HepG2 (cell line): ENCODE data around the gene GAGE10.

Experiments used
- ARNT ChIP-seq: fragments of 450-650 bp; IDR thresholded peaks from 2 replicates; pipeline ENCODE4 v1.6.1; 2017
- CENPX ChIP-seq: sonication (generic); formaldehyde crosslinking; IDR thresholded peaks from 2 replicates; pipeline ENCODE4 v1.9.0; 2021; ENCODE audit warnings: mild to moderate bottlenecking, missing genetic modification reagents, moderate library complexity
- CTCF ChIP-seq: sonication (generic); formaldehyde crosslinking; IDR thresholded peaks from 2 replicates; pipeline ENCODE4 v1.5.0; 2020; ENCODE audit warnings: mild to moderate bottlenecking, missing genetic modification reagents, moderate library complexity
- FOXO4 ChIP-seq: sonication (generic); formaldehyde crosslinking; conservative IDR thresholded peaks from 2 replicates; pipeline ENCODE4 v1.8.1; 2023; ENCODE audit warnings: missing genetic modification reagents
- HNRNPL ChIP-seq: fragments of 200-400 bp; formaldehyde crosslinking; IDR thresholded peaks from 2 replicates; pipeline ENCODE4 v1.6.1; 2017; ENCODE audit warnings: mild to moderate bottlenecking, low read depth, low read length
- MXI1 ChIP-seq: IDR thresholded peaks from 3 replicates; pipeline ENCODE4 v1.6.1; 2012; ENCODE audit warnings: low read depth, low read length, inconsistent platforms, borderline replicate concordance
- NFYC ChIP-seq: IDR thresholded peaks from 2 replicates; pipeline ENCODE4 v1.6.1; 2016; ENCODE audit warnings: missing genetic modification reagents, missing compliant biosample characterization
- PBX2 ChIP-seq: IDR thresholded peaks from 2 replicates; pipeline ENCODE4 v1.6.1; 2016; ENCODE audit warnings: control low read depth
- ZBTB26 ChIP-seq: IDR thresholded peaks from 2 replicates; pipeline ENCODE4 v1.6.1; 2016; ENCODE audit warnings: missing compliant biosample characterization, missing genetic modification reagents, borderline replicate concordance
- ZBTB39 ChIP-seq: sonication (generic); formaldehyde crosslinking; IDR thresholded peaks from 2 replicates; pipeline ENCODE4 v1.5.0; 2020; ENCODE audit warnings: missing genetic modification reagents
- ZNF557 ChIP-seq: sonication (generic); formaldehyde crosslinking; IDR thresholded peaks from 2 replicates; pipeline ENCODE4 v1.4.0; 2020; ENCODE audit warnings: missing genetic modification reagents
- ZNF619 ChIP-seq: sonication (generic); formaldehyde crosslinking; IDR thresholded peaks from 2 replicates; pipeline ENCODE4 v1.4.0; 2020; ENCODE audit warnings: mild to moderate bottlenecking, missing genetic modification reagents

- no peak for TF ChIP-seq MXI1
- no peak for TF ChIP-seq PBX2
- no peak for TF ChIP-seq CENPX (CRISPR knock-in tag)
- no peak for TF ChIP-seq ZBTB26 (CRISPR knock-in tag)
- no peak for TF ChIP-seq CTCF (CRISPR knock-in tag)
- no peak for TF ChIP-seq ZNF557 (CRISPR knock-in tag)
- no peak for TF ChIP-seq ZBTB39 (CRISPR knock-in tag)
- TF ChIP-seq HNRNPL: no peak
- no peak for TF ChIP-seq ARNT
- TF ChIP-seq NFYC (CRISPR knock-in tag): no peak
- no peak for TF ChIP-seq ZNF619 (CRISPR knock-in tag)
- no peak for TF ChIP-seq FOXO4 (CRISPR knock-in tag)
These were observed 6.0 kb downstream of the GAGE10 start for GRCh38 chrX:49309401-49309981.
